ENCODE results near the gene ANO7.

Gene ANO7

DNA sequence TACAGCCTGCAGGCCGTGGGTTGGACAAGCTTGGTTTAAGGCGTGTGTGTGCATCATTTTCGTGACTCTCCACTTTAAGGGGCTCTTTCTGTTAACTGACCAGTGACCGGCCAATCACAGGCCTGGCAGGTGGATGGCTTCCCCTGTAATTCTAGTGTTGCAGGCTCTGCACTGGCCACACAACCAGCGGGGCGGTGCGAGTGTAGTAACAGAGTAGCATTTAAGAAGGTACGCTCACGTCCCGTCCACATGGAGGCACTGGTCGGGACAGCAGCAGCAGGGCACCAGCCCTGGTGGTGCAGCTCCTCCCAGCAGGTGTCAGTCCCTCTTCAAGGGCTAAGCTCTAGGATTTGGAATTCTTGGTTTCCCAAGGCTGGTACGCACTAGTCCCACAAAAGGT is 8.0 kb upstream of the ANO7 start:
- no peak for DNase-seq (ENCODE audit: low read depth)
- H3K4me3 ChIP-seq (ENCODE audit: control insufficient read depth, low read depth, low read length) = no peak overlapping the region
- TF ChIP-seq, protein P1, sequence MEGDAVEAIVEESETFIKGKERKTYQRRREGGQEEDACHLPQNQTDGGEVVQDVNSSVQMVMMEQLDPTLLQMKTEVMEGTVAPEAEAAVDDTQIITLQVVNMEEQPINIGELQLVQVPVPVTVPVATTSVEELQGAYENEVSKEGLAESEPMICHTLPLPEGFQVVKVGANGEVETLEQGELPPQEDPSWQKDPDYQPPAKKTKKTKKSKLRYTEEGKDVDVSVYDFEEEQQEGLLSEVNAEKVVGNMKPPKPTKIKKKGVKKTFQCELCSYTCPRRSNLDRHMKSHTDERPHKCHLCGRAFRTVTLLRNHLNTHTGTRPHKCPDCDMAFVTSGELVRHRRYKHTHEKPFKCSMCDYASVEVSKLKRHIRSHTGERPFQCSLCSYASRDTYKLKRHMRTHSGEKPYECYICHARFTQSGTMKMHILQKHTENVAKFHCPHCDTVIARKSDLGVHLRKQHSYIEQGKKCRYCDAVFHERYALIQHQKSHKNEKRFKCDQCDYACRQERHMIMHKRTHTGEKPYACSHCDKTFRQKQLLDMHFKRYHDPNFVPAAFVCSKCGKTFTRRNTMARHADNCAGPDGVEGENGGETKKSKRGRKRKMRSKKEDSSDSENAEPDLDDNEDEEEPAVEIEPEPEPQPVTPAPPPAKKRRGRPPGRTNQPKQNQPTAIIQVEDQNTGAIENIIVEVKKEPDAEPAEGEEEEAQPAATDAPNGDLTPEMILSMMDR (IDR thresholded peaks at IDR 0.05; ENCODE audit: control insufficient read depth, insufficient read depth, low read depth, low read length, missing control alignments) = no peak

DNA sequence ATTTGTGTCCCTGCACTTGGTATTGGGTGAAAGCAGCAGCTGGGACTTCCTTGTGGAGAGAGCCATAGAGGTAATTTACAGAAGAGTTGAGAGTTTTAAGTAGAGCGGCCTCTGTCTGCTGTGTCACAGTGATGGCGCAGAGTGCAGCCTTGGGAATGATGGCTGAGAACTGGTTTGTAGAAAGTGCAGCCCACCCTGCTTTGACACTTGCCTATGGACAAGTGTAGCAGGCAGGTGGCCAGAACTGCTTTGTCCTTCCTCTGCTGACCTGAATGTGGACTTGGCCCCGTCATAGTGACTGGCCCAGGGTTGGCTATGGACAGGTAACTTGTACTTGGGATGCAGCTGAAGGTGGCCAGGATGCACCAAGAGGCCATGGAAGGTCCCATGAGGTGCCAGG is 6.4 kb upstream of the ANO7 start:
- no peak overlapping the region for H3K4me3 ChIP-seq (ENCODE audit: control insufficient read depth, low read depth, low read length)
- TF ChIP-seq, protein P1 (IDR thresholded peaks at IDR 0.05; ENCODE audit: control insufficient read depth, insufficient read depth, low read depth, low read length, missing control alignments) = no peak
- DNase-seq (ENCODE audit: low read depth) = no peak

DNA sequence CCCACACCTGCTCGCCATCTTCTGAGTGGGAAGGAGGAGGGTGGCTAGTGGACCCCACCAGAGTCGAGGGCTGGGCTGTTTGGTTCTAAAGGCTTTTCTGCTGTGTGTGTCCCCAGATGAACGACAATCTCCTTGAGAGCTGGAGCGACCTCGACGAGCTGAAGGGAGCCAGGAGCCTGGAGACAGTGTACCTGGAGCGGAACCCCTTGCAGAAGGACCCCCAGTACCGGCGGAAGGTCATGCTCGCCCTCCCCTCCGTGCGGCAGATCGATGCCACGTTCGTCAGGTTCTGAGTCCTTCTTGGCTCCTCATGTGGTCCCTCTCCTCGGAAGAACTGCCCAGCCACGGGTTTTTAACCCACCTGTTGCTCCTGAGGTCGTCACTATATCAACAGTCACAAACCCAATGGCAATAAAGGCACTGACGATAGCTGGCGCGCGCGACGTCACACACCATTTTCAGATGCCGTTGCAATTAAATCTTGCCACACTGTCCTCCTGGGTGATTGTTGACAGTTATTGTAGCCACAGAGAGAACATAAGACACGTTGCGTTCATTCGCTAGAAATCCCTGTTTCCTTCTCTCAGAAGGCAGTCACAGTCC is 5.8 kb upstream of the ANO7 start:
- no peak for DNase-seq (ENCODE audit: low read depth)
- TF ChIP-seq, protein P1 (IDR thresholded peaks at IDR 0.05; ENCODE audit: control insufficient read depth, insufficient read depth, low read depth, low read length, missing control alignments) = no peak

DNA sequence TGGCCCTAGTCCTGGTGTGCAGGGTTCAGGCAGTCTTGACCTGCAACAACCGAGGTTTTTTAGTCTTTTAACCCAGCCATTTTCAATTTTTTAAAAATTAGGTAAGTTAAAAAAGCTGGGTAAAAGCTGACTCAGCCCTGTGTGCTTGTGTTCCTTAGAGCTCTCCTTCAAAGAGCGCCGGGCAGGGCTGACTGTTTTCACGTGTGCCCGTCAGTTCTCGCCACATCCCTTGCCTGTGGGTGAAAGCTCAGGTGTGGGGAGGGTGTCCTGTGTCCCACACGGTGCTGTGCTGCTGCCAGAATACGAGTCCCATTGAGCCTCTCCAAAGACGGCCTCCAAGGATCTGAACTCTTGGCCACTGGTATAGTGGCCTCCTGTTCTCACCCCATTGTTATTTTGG is 5.3 kb upstream of the ANO7 start:
- DNase-seq (ENCODE audit: low read depth) = no peak
- TF ChIP-seq, protein P1 (IDR thresholded peaks at IDR 0.05; ENCODE audit: control insufficient read depth, insufficient read depth, low read depth, low read length, missing control alignments) = no peak
- no peak overlapping the region for H3K4me3 ChIP-seq (ENCODE audit: control insufficient read depth, low read depth, low read length)

More for the DNA sequence above, 5.8 kb upstream of the ANO7 start:
- no peak overlapping the region for H3K4me3 ChIP-seq (ENCODE audit: control insufficient read depth, low read depth, low read length)

DNA sequence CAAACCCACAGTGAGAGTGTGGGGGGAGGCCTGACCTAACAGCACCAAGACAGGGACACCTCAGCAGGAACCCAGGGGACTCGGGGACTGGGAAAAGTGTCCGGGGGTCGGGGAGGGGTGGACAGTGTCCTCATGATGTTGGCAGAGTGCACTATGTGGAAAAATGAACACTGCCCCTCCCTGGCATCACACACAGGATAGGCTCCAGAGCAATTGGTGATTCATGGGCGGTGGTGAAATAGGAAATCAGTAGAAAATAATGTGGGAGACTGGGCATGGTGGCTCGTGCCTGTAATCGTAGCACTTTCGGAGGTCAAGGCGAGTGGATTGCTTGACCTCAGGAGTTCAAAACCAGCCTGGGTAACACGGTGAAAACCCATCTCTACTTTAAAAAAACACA is 3.6 kb upstream of the ANO7 start:
- TF ChIP-seq, protein P1 (IDR thresholded peaks at IDR 0.05; ENCODE audit: control insufficient read depth, insufficient read depth, low read depth, low read length, missing control alignments) = no peak
- DNase-seq (ENCODE audit: low read depth) = no peak

DNA sequence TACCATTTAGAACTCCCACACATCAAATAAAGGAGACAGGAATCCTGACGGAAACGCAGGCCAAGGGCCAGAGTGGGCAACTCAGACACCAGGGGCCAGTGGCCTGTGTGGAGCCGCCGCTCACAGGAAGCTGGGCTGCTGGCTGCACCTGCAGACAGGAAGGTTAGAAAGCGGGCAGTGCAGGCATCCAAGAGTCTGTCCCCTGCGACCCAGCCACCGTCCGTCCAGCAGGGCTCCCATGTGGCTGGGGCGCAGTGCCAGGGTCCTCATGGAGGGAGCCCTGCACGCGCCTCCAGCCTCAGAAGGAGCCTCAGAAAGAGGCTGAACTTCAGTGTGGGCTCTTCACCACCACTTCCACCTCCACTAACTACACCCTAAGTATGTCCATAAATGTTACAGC is 2.5 kb upstream of the ANO7 start:
- TF ChIP-seq, protein P1 (IDR thresholded peaks at IDR 0.05; ENCODE audit: control insufficient read depth, insufficient read depth, low read depth, low read length, missing control alignments) = no peak
- H3K4me3 ChIP-seq (ENCODE audit: control insufficient read depth, low read depth, low read length) = no peak overlapping the region
- DNase-seq (ENCODE audit: low read depth) = no peak

More for the DNA sequence above, 3.6 kb upstream of the ANO7 start:
- no peak overlapping the region for H3K4me3 ChIP-seq (ENCODE audit: control insufficient read depth, low read depth, low read length)
